NCI-H2227 (cell line): ENCODE measurements around the gene GDPD1.

Source experiments
- DNase-seq: peaks from one replicate; lab custom pipeline; 2025; ENCODE audit not compliant: unreplicated experiment; lab: John Stamatoyannopoulos, UW

Gene GDPD1

DNA sequence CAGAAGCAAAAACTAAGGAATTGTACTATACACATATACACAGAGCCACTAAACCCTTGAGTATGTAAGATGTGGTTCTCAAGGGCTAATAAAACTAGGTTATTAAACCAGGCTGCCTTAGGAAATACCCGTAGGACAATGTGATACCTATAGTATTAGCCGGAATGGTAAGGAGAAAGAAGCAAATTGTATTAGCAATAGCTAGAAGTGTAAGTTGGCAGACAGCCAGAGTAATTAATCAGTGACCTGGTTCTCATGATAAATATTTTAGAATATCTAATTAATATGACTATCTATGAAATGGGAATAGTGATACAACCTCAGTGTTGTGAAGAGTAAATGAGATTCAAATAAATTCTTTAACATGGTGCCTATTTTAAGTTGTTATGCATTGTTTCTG is 18.6 kb downstream of the GDPD1 start:
- DNase-seq, result no peak

DNA sequence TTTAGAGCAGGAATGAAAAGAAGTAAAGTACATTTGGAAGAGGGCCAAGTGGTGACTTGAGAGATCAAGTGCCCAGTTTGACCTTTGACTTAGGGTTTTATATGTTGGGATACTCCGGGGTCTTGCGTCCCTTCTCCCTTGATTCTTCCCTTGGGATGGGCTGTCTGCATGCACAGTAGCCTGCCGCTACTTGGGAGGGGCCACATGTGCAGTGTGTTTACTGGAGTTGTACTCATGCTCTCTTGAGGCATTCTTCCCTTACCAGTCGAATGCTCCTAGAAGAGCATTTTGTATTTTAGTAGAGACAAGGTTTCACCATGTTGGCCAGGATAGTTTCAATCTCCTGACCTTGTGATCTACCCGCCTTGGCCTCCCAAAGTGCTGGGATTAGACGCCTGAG is 23.8 kb downstream of the GDPD1 start:
- DNase-seq, result no peak

DNA sequence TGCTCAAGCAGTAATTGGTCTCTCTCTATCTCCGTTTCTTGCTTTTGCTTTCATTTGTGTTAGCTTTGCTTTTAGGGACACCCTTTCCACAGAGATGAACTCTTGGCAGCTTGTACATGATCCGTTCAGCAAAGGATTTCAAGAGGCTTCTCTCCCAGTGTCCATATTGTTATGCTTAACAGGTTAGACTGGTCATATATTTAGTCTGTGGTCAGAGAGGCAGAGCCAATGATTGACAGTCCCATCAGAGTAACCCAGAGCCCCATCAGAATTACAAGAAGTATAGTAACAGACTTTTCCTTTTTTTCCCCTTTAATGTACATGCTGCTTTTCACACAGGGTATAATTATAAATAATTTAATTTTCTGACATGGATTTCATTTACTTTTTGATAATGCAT is 34.4 kb downstream of the GDPD1 start:
- no peak for DNase-seq

DNA sequence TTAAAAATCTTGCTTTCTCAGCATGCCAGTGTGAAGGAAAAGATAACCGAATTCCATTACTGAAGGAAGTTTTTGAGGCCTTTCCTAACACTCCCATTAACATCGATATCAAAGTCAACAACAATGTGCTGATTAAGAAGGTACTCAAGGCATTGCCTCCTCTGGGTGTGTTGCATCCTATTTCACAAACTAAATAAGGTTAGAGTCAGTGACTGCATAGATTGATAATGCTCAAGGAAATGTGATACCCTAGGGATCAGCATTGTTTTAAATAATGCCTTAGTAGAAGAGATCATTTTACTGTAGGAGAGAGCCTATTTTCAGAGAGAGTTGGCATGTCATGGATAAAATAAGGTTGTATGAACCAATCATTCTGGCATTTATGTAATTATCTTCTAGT is 36.8 kb downstream of the GDPD1 start:
- no peak for DNase-seq

DNA sequence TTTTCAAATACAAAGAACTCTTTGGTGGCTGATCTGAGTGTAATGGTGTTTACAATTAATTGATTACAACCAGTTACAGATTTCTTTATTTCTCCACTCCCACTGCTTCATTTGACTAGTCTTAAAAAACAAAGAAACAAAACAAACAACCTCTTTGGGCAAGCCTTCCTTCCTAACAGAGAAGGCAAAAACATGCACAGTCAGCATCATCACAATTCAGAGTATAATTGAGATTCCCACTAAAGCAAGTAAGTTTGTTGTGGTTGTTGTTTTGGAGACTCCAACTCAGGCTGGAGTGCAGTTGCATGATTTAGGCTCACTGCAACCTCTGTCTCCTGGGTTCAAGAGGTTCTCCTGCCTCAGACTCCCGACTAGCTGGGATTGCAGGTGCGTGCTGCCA is 40.4 kb downstream of the GDPD1 start:
- no peak for DNase-seq

DNA sequence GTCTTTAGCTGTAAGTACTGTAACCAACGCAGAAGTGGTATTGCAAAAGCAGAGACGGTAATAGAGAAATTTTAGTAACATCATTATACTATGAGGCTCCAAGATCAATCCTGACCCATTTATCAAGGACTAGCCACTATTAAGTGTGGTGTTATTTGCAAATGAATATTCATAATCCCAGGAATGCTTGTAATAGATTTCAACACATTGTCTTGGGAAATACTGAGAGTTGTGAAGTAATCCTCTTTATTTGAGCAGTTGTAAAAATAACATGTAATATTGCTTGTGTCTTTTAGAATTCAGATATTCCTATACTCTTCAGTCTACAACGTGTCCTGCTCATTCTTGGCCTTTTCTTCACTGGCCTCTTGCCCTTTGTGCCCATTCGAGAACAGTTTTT is 46.4 kb downstream of the GDPD1 start:
- no peak for DNase-seq

DNA sequence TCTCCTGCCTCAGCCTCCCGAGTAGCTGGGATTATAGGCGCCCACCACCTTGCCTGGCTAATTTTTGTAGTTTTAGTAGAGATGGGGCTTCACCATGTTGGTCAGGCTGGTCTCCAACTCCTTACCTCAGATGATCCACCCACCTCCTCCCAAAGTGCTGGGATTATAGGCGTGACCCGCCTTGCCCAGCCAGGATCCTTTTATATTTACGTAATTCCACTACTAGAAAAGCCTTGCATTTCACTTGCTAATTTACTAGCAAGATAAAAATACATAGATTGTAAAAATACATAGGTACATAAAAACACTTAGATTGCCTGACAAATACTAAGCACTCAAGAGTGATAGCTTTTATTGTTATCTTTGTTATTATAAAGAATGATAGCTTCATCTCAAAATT is 47.5 kb downstream of the GDPD1 start:
- DNase-seq, result no peak

- DNase-seq, result no peak
Measured at GRCh38 chr17:59275618-59276017, 55.3 kb downstream of the GDPD1 start.

GRCh38 chr17:59277031-59277430 is 56.7 kb downstream of the GDPD1 start:
- DNase-seq, result no peak

GRCh38 chr17:59278406-59278805 is 58.1 kb downstream of the GDPD1 start:
- no peak for DNase-seq

DNA sequence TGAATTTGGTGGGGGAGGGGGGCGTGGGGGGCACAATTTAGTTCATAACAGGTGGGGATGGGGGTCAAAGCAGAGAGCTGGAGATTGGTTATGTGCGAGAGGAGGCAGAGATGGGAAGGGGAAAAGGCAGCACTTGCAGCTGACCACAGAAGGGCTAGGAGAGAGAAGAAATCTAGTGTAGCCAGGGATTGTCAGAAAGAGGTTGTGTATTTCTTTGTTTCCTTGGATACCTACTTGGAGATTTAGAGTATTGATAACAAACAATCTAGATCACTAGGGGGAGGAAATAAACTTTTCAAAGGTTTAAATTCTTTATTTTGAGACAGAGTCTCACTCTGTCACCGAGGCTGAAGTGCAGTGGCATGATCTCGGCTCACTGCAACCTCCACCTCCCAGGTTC is 64.0 kb downstream of the GDPD1 start:
- DNase-seq, result no peak

DNA sequence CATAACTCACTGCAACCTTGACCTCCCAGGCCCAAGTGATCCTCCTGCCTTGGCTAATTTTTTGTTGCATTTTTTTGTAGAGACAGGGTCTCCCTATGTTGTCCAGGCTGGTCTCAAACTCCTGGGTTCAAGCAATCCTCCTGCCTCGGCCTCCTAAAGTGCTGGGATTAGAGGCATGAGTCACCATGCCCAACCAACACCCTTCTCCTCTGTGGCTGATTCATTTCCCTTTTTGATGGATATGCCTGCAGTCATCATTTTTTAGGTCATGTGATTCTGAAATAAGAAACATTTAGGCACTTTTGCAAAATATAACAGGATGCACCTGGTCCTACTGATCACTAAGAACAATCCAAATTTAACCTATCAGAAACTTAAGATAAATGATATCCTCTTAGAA is 67.1 kb downstream of the GDPD1 start:
- no peak for DNase-seq

DNA sequence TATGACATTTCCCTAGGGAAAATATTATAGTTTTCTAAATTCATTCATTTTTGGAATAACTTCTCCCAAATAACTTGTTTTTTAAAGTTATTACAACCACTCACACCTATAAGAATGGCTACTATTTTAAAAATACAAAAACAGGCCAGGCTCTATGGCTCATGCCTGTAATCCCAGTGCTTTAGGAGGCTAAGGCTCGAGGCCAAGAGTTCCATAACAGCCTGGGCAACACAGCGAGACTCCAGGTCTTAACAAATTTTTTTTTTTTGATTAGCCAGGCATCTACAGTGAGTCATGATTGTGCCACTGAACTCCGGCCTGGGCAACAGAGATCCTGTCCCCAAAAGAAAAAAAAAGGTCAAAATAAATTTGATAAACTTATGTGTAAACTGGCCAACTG is 67.6 kb downstream of the GDPD1 start:
- no peak for DNase-seq

GRCh38 chr17:59289981-59290301 is 69.6 kb downstream of the GDPD1 start:
- peak; percentile 41 for DNase-seq

- peak; percentile 11 for DNase-seq
Measured at GRCh38 chr17:59290302-59290998, 70.1 kb downstream of the GDPD1 start.

DNA sequence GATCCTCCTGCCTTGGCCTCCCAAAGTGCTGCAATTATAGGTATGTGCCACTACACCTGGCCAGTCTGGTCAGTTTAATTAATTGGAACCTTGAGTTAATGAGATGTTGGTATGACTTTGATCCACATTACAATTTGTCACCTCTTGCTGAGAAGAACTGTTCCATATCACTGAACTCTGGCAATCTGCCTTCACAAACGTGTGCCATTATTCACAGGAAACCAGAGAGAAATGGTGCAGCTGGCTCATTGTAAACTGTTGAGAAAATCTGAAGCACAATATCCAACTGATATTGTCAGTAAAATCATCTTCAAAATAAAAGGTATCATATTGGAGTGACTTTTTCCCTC is 71.8 kb downstream of the GDPD1 start:
- no peak for DNase-seq

DNA sequence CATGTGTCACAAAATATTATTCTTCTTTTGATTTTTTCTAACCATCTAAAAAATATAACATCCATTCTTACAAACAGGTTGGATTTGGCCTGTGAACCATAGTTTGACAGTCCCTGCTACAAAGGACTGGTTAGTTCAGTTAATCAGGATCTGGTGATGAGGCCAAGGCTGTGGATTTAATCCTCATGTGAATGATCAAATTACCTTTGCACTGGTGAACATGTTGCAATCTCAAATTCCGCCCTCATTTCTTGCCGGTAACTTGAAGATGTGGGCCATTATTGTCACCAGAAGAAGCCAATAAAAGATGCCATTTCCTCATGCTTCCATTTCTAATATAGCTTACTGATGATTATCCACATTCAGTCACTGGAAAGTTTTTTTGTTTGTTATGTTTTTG is 75.9 kb downstream of the GDPD1 start:
- DNase-seq, result no peak

DNA sequence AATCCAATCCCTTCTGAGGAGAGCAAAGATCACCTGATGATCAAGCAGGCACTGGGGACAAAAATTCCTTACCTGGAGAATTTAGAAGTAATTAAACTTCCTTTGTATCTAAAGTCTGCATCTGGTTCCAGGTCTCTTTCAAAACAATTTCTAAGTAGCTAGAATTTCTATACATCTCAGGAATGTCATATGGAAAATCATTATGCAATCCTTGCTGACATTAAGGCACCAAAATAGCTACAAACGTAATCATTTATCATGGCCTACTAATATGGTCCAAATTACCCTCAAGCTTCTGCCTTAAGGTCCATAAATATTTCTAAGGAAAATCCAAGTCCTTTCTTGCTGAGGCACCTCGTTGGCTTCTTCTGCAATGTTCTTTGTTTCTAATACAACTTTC is 78.2 kb downstream of the GDPD1 start:
- DNase-seq, result no peak

DNA sequence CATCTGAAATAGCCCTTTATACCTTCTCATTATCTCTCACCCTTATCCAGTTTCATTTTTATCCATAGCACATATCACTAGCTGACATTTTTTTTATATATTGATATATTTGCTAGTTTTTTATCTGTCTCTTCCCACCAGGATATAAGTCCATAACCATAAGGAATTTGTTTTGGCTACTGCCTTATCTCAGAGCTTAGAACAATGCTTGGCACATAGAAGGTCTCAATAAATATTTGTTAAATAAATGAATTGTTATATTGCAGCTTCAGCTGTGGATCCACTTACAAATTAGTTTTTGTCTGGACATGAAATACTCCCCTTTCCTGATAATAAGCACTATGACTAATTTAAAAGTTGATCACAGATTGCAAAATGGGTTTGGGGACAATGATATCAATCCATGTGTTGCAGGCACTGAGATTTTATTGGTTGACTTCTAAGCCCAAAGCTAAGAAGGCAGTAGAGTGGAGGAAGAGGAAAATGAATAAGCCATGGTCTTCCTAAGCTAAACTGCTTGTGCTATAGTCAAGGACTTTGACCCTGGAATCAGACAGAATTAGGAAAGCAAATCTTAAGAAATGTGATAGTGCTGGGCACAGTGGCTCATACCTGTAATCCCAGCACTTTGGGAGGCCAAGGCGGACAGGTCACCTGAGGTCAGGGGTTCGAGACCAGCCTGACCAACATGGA is 79.2 kb downstream of the GDPD1 start:
- no peak for DNase-seq

GRCh38 chr17:59300941-59301340 is 80.6 kb downstream of the GDPD1 start:
- DNase-seq, result no peak

DNA sequence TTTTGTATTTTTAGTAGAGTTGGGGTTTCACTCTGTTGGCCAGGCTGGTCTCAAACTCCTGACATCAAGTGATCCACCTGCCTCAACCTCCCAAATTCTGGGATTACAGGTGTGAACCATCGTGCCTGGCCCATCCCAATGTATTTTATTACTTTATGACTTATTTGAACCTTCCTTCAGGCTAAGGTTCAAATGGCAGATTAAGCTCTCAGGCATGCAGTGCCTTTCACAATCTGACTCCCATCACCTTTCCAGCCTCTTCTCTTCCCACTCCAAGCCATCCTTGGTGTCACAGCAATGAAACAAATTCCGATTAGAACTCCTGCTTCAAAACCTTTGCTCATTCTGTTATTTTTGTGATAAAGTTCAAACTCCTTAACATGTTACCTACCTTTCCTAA is 84.5 kb downstream of the GDPD1 start:
- DNase-seq, result no peak

- no peak for DNase-seq
Measured at GRCh38 chr17:59310263-59310920, 90.1 kb downstream of the GDPD1 start.

GRCh38 chr17:59311051-59311468 is 90.7 kb downstream of the GDPD1 start:
- DNase-seq, result peak; percentile 76
